SU-DHL-6 (cell line): ENCODE results near the gene BEND3.

ENCODE experiments used
- H2AFZ ChIP-seq: fragments of 200-600 bp; sonication (generic); 2 replicates; pipeline ENCODE4 v1.6.1; 2014; ENCODE audit warnings: low read depth, mild to moderate bottlenecking, moderate library complexity, mixed read lengths, antibody characterized with exemption, low read length; ENCODE audit not compliant: severe bottlenecking
- H3F3A ChIP-seq: fragments of 200-600 bp; shearing (Covaris generic); 2 replicates; pipeline ENCODE4 v1.6.0; 2016; ENCODE audit warnings: antibody characterized with exemption, mild to moderate bottlenecking; ENCODE audit not compliant: insufficient read depth
- H3K27ac ChIP-seq: fragments of 200-600 bp; sonication (generic); 2 replicates; pipeline ENCODE4 v1.5.1; 2016; ENCODE audit warnings: low read depth, mild to moderate bottlenecking, low read length, moderate library complexity, mixed read lengths
- H3K27me3 ChIP-seq: fragments of 200-600 bp; sonication (generic), shearing (Covaris generic); 2 replicates; pipeline ENCODE4 v1.6.0; 2014; ENCODE audit warnings: mild to moderate bottlenecking, low read length
- H3K36me3 ChIP-seq: fragments of 200-600 bp; sonication (generic); 2 replicates; pipeline ENCODE4 v1.6.1; 2014; ENCODE audit warnings: mild to moderate bottlenecking, low read length, mixed read lengths
- H3K4me2 ChIP-seq: fragments of 300-600, 200-600 bp; shearing (Covaris generic), sonication (generic); 2 replicates; pipeline ENCODE4 v1.6.0; 2014; ENCODE audit warnings: low read length, low read depth, mild to moderate bottlenecking; ENCODE audit not compliant: poor library complexity, severe bottlenecking
- H3K4me3 ChIP-seq: fragments of 200-600 bp; sonication (generic); 2 replicates; pipeline ENCODE4 v1.5.1; 2014; ENCODE audit warnings: antibody characterized with exemption, low read length, mild to moderate bottlenecking, mixed read lengths; ENCODE audit not compliant: insufficient read depth, poor library complexity, severe bottlenecking
- H3K79me2 ChIP-seq: fragments of 200-600 bp; sonication (generic); 2 replicates; pipeline ENCODE4 v1.6.1; 2014; ENCODE audit warnings: mild to moderate bottlenecking, low read length, moderate library complexity; ENCODE audit not compliant: insufficient read depth
- H3K9ac ChIP-seq: fragments of 200-600 bp; sonication (generic); 2 replicates; pipeline ENCODE4 v1.7.0; 2014; ENCODE audit warnings: mild to moderate bottlenecking, low read length
- H3K9me2 ChIP-seq: fragments of 200-600 bp; sonication (generic); replicated peaks from 2 replicates; pipeline ENCODE4 v1.6.1; 2014; ENCODE audit warnings: low read length; ENCODE audit not compliant: insufficient read depth
- H3K9me3 ChIP-seq: fragments of 200-600 bp; sonication (generic); 2 replicates; pipeline ENCODE4 v1.6.1; 2014; ENCODE audit warnings: low read length, mixed read lengths; ENCODE audit not compliant: insufficient read depth
- H4K20me1 ChIP-seq: fragments of 200-600 bp; sonication (generic); 2 replicates; pipeline ENCODE4 v1.6.1; 2014; ENCODE audit warnings: low read depth, mild to moderate bottlenecking, antibody characterized with exemption, low read length, moderate library complexity, mixed read lengths
- EZH2phosphoT487 ChIP-seq: fragments of 200-600 bp; sonication (generic), shearing (Covaris generic); conservative IDR thresholded peaks from 2 replicates; pipeline ENCODE4 v1.6.1; 2018; ENCODE audit warnings: mild to moderate bottlenecking, antibody characterized with exemption, low read length, moderate library complexity, mixed read lengths
- TF ChIP-seq, protein P1 (sequence below): fragments of 200-600 bp; sonication (generic); IDR thresholded peaks from one replicate; pipeline ENCODE4 v1.5.1; 2017; ENCODE audit warnings: antibody characterized with exemption, mild to moderate bottlenecking, low read length, moderate library complexity; ENCODE audit not compliant: insufficient read depth, poor library complexity, severe bottlenecking

Gene BEND3

DNA sequence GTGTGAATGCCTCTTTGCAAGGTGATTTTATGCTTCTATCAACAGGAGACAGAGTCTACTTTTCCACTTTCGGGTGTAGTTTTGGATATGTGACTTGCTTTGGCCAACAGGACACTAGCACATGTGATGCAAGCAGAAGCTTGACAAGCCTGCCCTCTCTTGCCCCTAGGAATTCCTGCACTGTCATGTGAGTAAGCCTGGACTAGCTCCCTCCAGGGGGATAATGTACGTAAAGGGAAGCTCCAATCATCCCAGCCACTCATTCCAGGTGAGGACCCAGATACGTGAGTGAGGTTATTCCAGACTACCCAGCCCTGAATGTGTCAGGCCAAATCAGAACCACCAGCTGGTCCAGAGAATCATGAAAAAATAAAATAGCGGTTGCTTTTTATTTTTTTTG is 33.3 kb downstream of the BEND3 start:
- no peak overlapping the region for H3K9ac ChIP-seq
- no peak overlapping the region for H3K4me3 ChIP-seq

GRCh38 chr6:107080036-107080435 is 35.3 kb downstream of the BEND3 start:
- H3K9me2 ChIP-seq = no peaks in the 10 kb centered on the region
- no peak for TF ChIP-seq EZH2phosphoT487
- TF ChIP-seq, protein P1, sequence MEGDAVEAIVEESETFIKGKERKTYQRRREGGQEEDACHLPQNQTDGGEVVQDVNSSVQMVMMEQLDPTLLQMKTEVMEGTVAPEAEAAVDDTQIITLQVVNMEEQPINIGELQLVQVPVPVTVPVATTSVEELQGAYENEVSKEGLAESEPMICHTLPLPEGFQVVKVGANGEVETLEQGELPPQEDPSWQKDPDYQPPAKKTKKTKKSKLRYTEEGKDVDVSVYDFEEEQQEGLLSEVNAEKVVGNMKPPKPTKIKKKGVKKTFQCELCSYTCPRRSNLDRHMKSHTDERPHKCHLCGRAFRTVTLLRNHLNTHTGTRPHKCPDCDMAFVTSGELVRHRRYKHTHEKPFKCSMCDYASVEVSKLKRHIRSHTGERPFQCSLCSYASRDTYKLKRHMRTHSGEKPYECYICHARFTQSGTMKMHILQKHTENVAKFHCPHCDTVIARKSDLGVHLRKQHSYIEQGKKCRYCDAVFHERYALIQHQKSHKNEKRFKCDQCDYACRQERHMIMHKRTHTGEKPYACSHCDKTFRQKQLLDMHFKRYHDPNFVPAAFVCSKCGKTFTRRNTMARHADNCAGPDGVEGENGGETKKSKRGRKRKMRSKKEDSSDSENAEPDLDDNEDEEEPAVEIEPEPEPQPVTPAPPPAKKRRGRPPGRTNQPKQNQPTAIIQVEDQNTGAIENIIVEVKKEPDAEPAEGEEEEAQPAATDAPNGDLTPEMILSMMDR = no peak
- no peak overlapping the region for H3K9ac ChIP-seq
- H2AFZ ChIP-seq = no peak overlapping the region
- H3K27me3 ChIP-seq = no peaks in the 10 kb centered on the region
- H3K79me2 ChIP-seq = no peaks in the 10 kb centered on the region
- no peak overlapping the region for H3K4me3 ChIP-seq
- no peaks in the 10 kb centered on the region for H3F3A ChIP-seq
- H3K9me3 ChIP-seq = no peaks in the 10 kb centered on the region
- H3K4me2 ChIP-seq = no peak overlapping the region
- H3K27ac ChIP-seq = no peak overlapping the region
- H4K20me1 ChIP-seq = no peaks in the 10 kb centered on the region
- H3K36me3 ChIP-seq = no peaks in the 10 kb centered on the region

More for the DNA sequence above, 33.3 kb downstream of the BEND3 start:
- TF ChIP-seq, protein P1 = no peak
- TF ChIP-seq EZH2phosphoT487 = no peak
- no peaks in the 10 kb centered on the region for H3K27me3 ChIP-seq
- H3K79me2 ChIP-seq = no peaks in the 10 kb centered on the region
- no peaks in the 10 kb centered on the region for H4K20me1 ChIP-seq
- no peaks in the 10 kb centered on the region for H3K9me2 ChIP-seq
- no peaks in the 10 kb centered on the region for H3K36me3 ChIP-seq
- no peaks in the 10 kb centered on the region for H3F3A ChIP-seq
- H3K27ac ChIP-seq = no peak overlapping the region
- no peak overlapping the region for H3K4me2 ChIP-seq
- H2AFZ ChIP-seq = no peak overlapping the region
- H3K9me3 ChIP-seq = no peaks in the 10 kb centered on the region

- Histone ChIP-seq H3K9me3 (no peaks in the 10 kb centered on the region), H3K36me3 (no peaks in the 10 kb centered on the region), H4K20me1 (no peaks in the 10 kb centered on the region), H3F3A (no peaks in the 10 kb centered on the region), H3K79me2 (no peaks in the 10 kb centered on the region), H3K9me2 (no peaks in the 10 kb centered on the region), H3K27me3 (no peaks in the 10 kb centered on the region), H3K9ac (no peak overlapping the region), H3K27ac (no peak overlapping the region), H3K4me2 (no peak overlapping the region), H2AFZ (no peak overlapping the region), H3K4me3 (no peak overlapping the region)
- TF ChIP-seq, protein P1 = no peak
- no peak for TF ChIP-seq EZH2phosphoT487
Observed at GRCh38 chr6:107079429-107079828, 35.9 kb downstream of the BEND3 start.

GRCh38 chr6:107077710-107078109 is 37.6 kb downstream of the BEND3 start:
- Histone ChIP-seq H3K9ac (no peak overlapping the region), H3K4me3 (no peak overlapping the region), H3F3A (no peaks in the 10 kb centered on the region), H3K79me2 (no peaks in the 10 kb centered on the region), H3K9me3 (no peaks in the 10 kb centered on the region), H3K9me2 (no peaks in the 10 kb centered on the region), H3K4me2 (no peak overlapping the region), H3K36me3 (no peaks in the 10 kb centered on the region), H2AFZ (no peak overlapping the region), H3K27ac (no peak overlapping the region), H3K27me3 (no peaks in the 10 kb centered on the region), H4K20me1 (no peaks in the 10 kb centered on the region)
- no peak for TF ChIP-seq EZH2phosphoT487
- TF ChIP-seq, protein P1 = no peak
